GM12864 (cell line): Measurements from ENCODE around the gene JCHAIN.

Experiments used
- DNase-seq: peaks from one replicate; pipeline ENCODE4 v3.0.0-alpha.2; 2011; ENCODE audit warnings: low read depth
- H3K4me3 ChIP-seq: 2 replicates; pipeline ENCODE4 v1.5.1; 2011; ENCODE audit warnings: mild to moderate bottlenecking, low read depth, low read length, control low read depth
- TF ChIP-seq, protein P1 (sequence below): IDR thresholded peaks from 2 replicates; pipeline ENCODE4 v1.5.1; 2011; ENCODE audit warnings: low read depth, mild to moderate bottlenecking, moderate library complexity, low read length, control low read depth, inconsistent platforms; ENCODE audit errors: missing control alignments

Gene JCHAIN

DNA sequence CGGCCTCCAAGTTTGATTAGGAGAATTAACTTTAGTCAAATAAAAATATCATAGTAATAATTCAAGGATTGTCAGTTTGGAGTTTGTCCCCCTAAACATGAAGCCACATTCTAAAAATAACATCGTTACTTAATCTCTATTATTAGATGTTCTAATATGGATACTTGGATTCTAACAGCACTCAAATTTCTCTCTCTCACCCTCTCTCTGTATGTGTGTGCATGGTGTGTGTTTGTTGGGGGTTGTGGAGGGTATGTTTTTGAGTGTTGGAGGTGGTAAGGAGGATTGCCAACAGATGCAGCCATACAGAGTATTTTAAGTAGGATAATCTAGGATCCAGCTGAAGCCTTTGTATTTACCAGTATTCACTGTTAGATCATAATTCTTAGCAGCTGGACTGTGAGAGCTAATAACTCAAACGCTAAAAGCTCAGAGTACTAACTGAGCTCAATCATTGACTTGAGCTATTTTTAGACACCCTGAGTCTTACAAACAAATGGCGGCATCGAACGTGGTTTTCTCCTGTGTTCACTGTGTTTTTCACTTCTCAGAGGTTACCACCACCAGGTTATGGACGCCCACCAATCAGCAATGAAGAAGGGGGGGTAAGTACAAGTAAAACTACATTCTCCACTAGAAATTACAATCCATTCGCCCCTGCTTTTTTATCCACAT lies 28.9 kb downstream of the JCHAIN start:
- no peak for DNase-seq
- TF ChIP-seq, protein P1, sequence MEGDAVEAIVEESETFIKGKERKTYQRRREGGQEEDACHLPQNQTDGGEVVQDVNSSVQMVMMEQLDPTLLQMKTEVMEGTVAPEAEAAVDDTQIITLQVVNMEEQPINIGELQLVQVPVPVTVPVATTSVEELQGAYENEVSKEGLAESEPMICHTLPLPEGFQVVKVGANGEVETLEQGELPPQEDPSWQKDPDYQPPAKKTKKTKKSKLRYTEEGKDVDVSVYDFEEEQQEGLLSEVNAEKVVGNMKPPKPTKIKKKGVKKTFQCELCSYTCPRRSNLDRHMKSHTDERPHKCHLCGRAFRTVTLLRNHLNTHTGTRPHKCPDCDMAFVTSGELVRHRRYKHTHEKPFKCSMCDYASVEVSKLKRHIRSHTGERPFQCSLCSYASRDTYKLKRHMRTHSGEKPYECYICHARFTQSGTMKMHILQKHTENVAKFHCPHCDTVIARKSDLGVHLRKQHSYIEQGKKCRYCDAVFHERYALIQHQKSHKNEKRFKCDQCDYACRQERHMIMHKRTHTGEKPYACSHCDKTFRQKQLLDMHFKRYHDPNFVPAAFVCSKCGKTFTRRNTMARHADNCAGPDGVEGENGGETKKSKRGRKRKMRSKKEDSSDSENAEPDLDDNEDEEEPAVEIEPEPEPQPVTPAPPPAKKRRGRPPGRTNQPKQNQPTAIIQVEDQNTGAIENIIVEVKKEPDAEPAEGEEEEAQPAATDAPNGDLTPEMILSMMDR: no peak
- no peak overlapping the region for H3K4me3 ChIP-seq

DNA sequence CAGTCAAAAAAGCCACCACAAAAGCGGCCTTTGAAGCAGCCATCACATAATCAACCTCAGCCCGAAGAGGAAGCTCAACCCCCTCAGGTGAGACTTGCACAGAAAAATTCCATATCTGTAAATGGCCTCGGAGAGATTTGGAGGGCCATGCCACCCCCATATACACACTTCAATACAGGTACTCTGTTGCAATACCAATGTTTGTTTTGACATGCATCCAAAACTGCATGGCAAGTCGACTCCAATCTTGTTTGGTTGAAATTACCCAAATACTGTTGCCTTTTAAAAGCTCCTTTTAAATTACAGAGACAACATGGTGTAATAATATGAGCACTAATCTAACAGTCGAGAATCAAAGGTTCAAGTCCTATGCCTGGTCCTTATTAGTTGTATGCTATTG lies 31.8 kb downstream of the JCHAIN start:
- TF ChIP-seq, protein P1: no peak
- no peak overlapping the region for H3K4me3 ChIP-seq
- no peak for DNase-seq

DNA sequence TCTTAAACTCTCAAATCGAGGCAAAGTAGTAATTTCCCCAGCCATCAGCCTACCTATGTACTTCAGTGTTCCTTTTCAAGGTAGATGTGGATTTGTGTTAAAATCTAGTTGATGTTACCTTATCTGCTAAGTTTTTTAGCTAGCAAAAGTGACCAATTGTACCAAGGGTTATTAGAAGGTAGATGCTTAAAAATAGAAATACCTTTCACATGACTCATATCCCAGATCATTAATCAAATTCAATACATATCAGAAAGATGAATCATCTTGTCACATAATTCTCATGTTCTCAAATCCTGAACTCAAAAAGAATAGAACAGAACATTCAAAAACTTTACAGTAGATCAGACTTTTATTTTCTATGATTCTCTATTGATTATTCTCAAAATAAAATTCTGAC lies 34.3 kb downstream of the JCHAIN start:
- TF ChIP-seq, protein P1: no peak
- no peak for DNase-seq
- no peak overlapping the region for H3K4me3 ChIP-seq

- TF ChIP-seq, protein P1: no peak
- no peak for DNase-seq
- H3K4me3 ChIP-seq: no peak overlapping the region
Measured at GRCh38 chr4:70630162-70630561, 36.1 kb downstream of the JCHAIN start.

- TF ChIP-seq, protein P1: no peak
- DNase-seq: no peak
- no peak overlapping the region for H3K4me3 ChIP-seq
Measured at GRCh38 chr4:70629469-70630090, 36.7 kb downstream of the JCHAIN start.

DNA sequence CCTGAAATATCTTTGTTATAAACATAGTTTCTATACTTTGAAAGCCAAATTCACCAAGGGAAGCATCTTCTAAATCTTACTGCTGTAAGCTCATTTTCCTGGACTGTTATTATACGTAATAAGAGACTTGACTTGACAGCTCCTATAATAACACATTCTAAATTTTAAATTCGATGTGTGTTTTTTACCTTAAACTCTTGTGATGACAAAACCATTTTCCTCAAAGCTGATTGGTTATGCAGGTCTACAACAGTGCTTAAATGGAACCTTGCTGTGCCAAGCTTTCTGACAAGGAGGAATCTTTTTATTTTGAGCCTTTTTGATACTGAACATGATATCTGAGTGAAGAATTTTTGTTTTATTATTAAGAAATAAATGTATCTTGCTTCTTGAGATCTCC lies 37.9 kb downstream of the JCHAIN start, which contains the start of gene ENAM:
TSS of gene ENAM (plus strand) at position 301 of the 400 bp plus-strand sequence. CDS start 757 bp downstream, outside the sequence.
- H3K4me3 ChIP-seq: no peak within 1 kb of the TSS
- no peak for DNase-seq
- TF ChIP-seq, protein P1: no peak
